K562 (cell line): ENCODE data around the gene ZNF701. TPM values are rescaled to one million over a fixed set of nuclear protein-coding genes. Genes with fewer than 3 reads are reported as not detected.

Source experiments
- ATAC-seq: fragments of 200-7000 bp; cut with Tn5 transposase; 3 replicates; pipeline ENCODE4 v1.9.1; 2020; ENCODE audit warnings: moderate library complexity
- BruUV-seq: library from RNA; stranded (reverse); fragments of 400-500 nt; replicated peaks from 2 replicates; lab custom pipeline; 2021; lab: Mats Ljungman, UMichigan
- CTCF ChIA-PET: fragments of 300-600 bp; formaldehyde crosslinking; extraction: SDS; loops from one replicate; lab custom pipeline; 2021; ENCODE audit warnings: low intra/inter-chr PET ratio; lab: Yijun Ruan, JAX
- POLR2A ChIA-PET: fragments of 300-600, 350-650 bp; sonication (Branson Sonifier 250); formaldehyde crosslinking; extraction: SDS; loops from one replicate; lab custom pipeline; 2021; ENCODE audit warnings: antibody characterized with exemption, inconsistent platforms; lab: Yijun Ruan, JAX
- DNase-seq, 4 experiments: peaks; one replicate each; pipeline versions ENCODE4 v3.0.0 to v3.0.0-alpha.2; 2011 to 2018; ENCODE audit warnings: low spot score in 3 of 4, mixed read lengths in 3 of 4; ENCODE audit errors: extremely low read depth in 1 of 4
- FAIRE-seq: peaks from 2 replicates; lab custom pipeline; 2011; peaks lifted over from hg19 to GRCh38; lab: Jason Lieb, UNC
- H2AFZ ChIP-seq: 2 replicates; pipeline ENCODE4 v1.6.0; 2011; ENCODE audit warnings: low read depth, low read length, control low read depth, inconsistent platforms
- H3K27ac ChIP-seq: fragments of 200-600 bp; 3 replicates; pipeline ENCODE4 v1.8.0; 2011; ENCODE audit warnings: low read depth, mild to moderate bottlenecking, control low read depth, inconsistent platforms, low read length, moderate library complexity, mixed read lengths; ENCODE audit errors: extremely low read depth
- H3K27me3 ChIP-seq, 2 experiments: fragments of 300-600 bp in 1 of 2; 2 replicates in 1 of 2; 3 replicates in 1 of 2; pipeline versions ENCODE4 v1.6.0 to v1.8.0; 2011; ENCODE audit warnings: inconsistent platforms in 2 of 2, low read length in 2 of 2, mild to moderate bottlenecking in 1 of 2, mixed read lengths in 1 of 2, moderate library complexity in 1 of 2; ENCODE audit not compliant: control insufficient read depth in 2 of 2, insufficient read depth in 2 of 2
- H3K36me3 ChIP-seq: fragments of 300-600 bp; 3 replicates; pipeline ENCODE4 v1.8.0; 2011; ENCODE audit warnings: mild to moderate bottlenecking, low read length, inconsistent platforms; ENCODE audit not compliant: control insufficient read depth, insufficient read depth
- H3K4me1 ChIP-seq, 2 experiments: fragments of 200-600 bp in 1 of 2; replicated peaks in 1 of 2; 2 replicates in 1 of 2; 3 replicates in 1 of 2; pipeline versions ENCODE4 v1.5.1 to v1.8.0; 2011; ENCODE audit warnings: inconsistent platforms in 2 of 2, low read length in 2 of 2, mild to moderate bottlenecking in 1 of 2, mixed read lengths in 1 of 2, moderate library complexity in 1 of 2; ENCODE audit not compliant: control insufficient read depth in 2 of 2, insufficient read depth in 2 of 2
- H3K4me2 ChIP-seq: 2 replicates; pipeline ENCODE4 v1.6.1; 2011; ENCODE audit warnings: low read length, control low read depth, inconsistent platforms, mixed read lengths; ENCODE audit not compliant: insufficient read depth
- H3K4me3 ChIP-seq: fragments of 200-600 bp; sonication (generic), shearing (Covaris generic); 2 replicates; pipeline ENCODE4 v1.5.1; 2016; ENCODE audit warnings: control low read depth, inconsistent platforms
- H3K79me2 ChIP-seq: fragments of 200-600 bp; 3 replicates; pipeline ENCODE4 v1.8.0; 2011; ENCODE audit warnings: low read length, inconsistent platforms; ENCODE audit not compliant: control insufficient read depth, insufficient read depth
- H3K9ac ChIP-seq, 2 experiments: 2 replicates each; pipeline versions ENCODE4 v1.6.0 to v1.6.1; 2011; ENCODE audit warnings: low read depth in 2 of 2, low read length in 2 of 2, control low read depth in 1 of 2, inconsistent platforms in 1 of 2, mild to moderate bottlenecking in 1 of 2, mixed read lengths in 1 of 2; ENCODE audit not compliant: insufficient read depth in 1 of 2
- H3K9me1 ChIP-seq: one replicate; pipeline ENCODE4 v1.6.0; 2011; ENCODE audit warnings: inconsistent platforms, mild to moderate bottlenecking, low read length, moderate library complexity; ENCODE audit not compliant: control insufficient read depth, insufficient read depth
- H3K9me3 ChIP-seq: replicated peaks from 2 replicates; pipeline ENCODE4 v1.5.1; 2011; ENCODE audit warnings: low read depth, low read length, inconsistent platforms; ENCODE audit not compliant: control insufficient read depth, insufficient read depth
- H4K20me1 ChIP-seq: replicated peaks from 2 replicates; pipeline ENCODE4 v1.6.1; 2011; ENCODE audit warnings: low read length, inconsistent platforms, mixed read lengths; ENCODE audit not compliant: control insufficient read depth, insufficient read depth
- SRF ChIP-seq, 2 experiments: fragments of 250-450, 450-650 bp in 1 of 2; sonication (Bioruptor Pico) in 1 of 2; sonication (generic) in 1 of 2; formaldehyde crosslinking; IDR thresholded peaks; 2 replicates each; pipeline versions ENCODE4 v1.5.0 to v1.5.1; 2020 to 2022; ENCODE audit warnings: mild to moderate bottlenecking in 1 of 2, missing genetic modification reagents in 1 of 2
- WHSC1 ChIP-seq: IDR thresholded peaks from one replicate; pipeline ENCODE4 v1.6.1; 2012; ENCODE audit warnings: low read length, control low read depth, inconsistent platforms
- ZNF274 ChIP-seq: IDR thresholded peaks from 2 replicates; pipeline ENCODE4 v1.6.1; 2011; ENCODE audit warnings: low read depth, mild to moderate bottlenecking, low read length, moderate library complexity, borderline replicate concordance
- ZNF316 ChIP-seq: fragments of 450-650 bp; IDR thresholded peaks from 2 replicates; pipeline ENCODE4 v1.6.1; 2016
- ZNF740 ChIP-seq, 3 experiments: fragments of 200-800 bp in 1 of 3; sonication (Bioruptor generic) in 1 of 3; sonication (generic) in 1 of 3; formaldehyde crosslinking in 1 of 3; IDR thresholded peaks; 2 replicates each; pipeline versions ENCODE4 v1.6.1 to v1.8.0; 2016 to 2022; ENCODE audit warnings: mild to moderate bottlenecking in 2 of 3, missing compliant biosample characterization in 2 of 3, missing genetic modification characterization in 2 of 3, missing genetic modification reagents in 1 of 3
- ZNF75A ChIP-seq: fragments of 450-650 bp; formaldehyde crosslinking; IDR thresholded peaks from 2 replicates; pipeline ENCODE4 v1.4.0; 2020; ENCODE audit warnings: mild to moderate bottlenecking
- WGBS: fragments of 100-300 bp; shearing (Covaris generic); methylation state at CpG from one replicate; pipeline ENCODE4 v1.1.6; 2016; ENCODE audit warnings: low coverage, mixed read lengths; ENCODE audit not compliant: insufficient coverage; ENCODE audit errors: missing lambda C conversion rate; 5-methylcytosine and 5-hydroxymethylcytosine counted together
- in situ Hi-C: fragments of 300-500 bp; cut with MboI; formaldehyde crosslinking; loops from 4 replicates; pipeline ENCODE4 v1.15.0; 2018; ENCODE audit warnings: inconsistent platforms, mixed read lengths
- intact Hi-C: fragments of 100-400 bp; cut with micrococcal nuclease; formaldehyde crosslinking; loops from 2 replicates; pipeline ENCODE4 v1.14.2; 2022
- polyA plus RNA-seq, 8 experiments: library from polyadenylated mRNA; depleted of rRNA in 4 of 8; stranded (reverse) in 5 of 8; unstranded in 3 of 8; fragments of >200 nt; fragmentation: Nextera tagmentation in 2 of 8; fragmentation: Illumina TruSeq in 1 of 8; extraction: Ambion mirVana in 2 of 8; extraction: Trizol in 1 of 8; gene quantifications; 2 replicates each; pipeline versions ENCODE4 v1.2.1 to v1.2.3, GENCODE V29; 2011 to 2014; ENCODE audit warnings: inconsistent platforms in 1 of 8, missing spikeins in 1 of 8
- total RNA-seq, 7 experiments: library from RNA; depleted of rRNA in 6 of 7; stranded (reverse); fragments of >200 nt in 6 of 7; fragmentation: Illumina TruSeq in 2 of 7; extraction: Trizol in 2 of 7; gene quantifications; 2 replicates each; pipeline versions ENCODE4 v1.2.1 to v1.2.3, GENCODE V29; 2011 to 2021; ENCODE audit warnings: low replicate concordance in 1 of 7

Gene ZNF701
- total and polyA plus RNA-seq, 9 of the 15 experiments (the other 6 are each of a cell fraction or from before 2014, with no cell fraction given): 5.3 to 15.9 (median 10.1) TPM

DNA sequence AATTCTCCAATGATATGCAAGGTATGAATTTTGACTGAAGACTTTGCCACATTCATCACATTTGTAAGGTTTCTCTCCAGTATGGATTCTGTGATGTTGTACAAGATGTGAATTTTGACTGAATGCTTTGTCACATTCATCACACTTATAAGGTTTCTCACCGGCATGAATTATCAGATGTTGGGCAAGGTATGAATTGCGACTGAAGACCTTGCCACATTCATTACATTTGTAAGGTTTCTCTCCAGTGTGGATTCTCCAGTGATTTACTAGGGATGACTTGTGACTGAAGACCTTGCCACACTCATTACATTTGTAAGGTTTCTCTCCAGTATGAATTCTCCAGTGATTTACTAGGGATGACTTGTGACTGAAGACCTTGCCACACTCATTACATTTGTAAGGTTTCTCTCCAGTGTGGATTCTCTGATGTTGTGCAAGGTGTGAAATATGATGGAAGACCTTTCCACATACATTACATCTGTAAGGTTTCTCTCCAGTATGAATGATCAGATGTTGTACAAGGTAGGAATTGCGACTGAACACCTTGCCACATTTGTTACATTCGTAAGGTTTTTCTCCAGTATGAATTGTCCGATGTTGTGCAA, 43.3 kb downstream of the ZNF701 start:
- ChIA-PET CTCF (no interaction called here), POLR2A (no interaction called here)
- ATAC-seq: no peak
- peaks cover 35% of the 10 kb centered on the region for H3K9me3 ChIP-seq
- H3K9me1 ChIP-seq: no peaks in the 10 kb centered on the region
- no peaks in the 10 kb centered on the region for H3K4me1 ChIP-seq
- no peak for DNase-seq
- H3K27ac ChIP-seq: no peak overlapping the region
- no peaks in the 10 kb centered on the region for H4K20me1 ChIP-seq
- in situ Hi-C loops (no loop called here), intact Hi-C loops (no loop called here)
- no peak overlapping the region for H2AFZ ChIP-seq
- no peak overlapping the region for H3K9ac ChIP-seq
- BruUV-seq: no TSS peak
- WGBS: 97% methylated on average over 5 of the region's 5 CpGs
- no peak overlapping the region for H3K4me2 ChIP-seq
- H3K79me2 ChIP-seq: peaks cover 40% of the 10 kb centered on the region
- H3K27me3 ChIP-seq: no peaks in the 10 kb centered on the region
- FAIRE-seq: no peak
- no peak overlapping the region for H3K4me3 ChIP-seq
- peaks cover 64% of the 10 kb centered on the region for H3K36me3 ChIP-seq
- TF ChIP-seq ZNF75A: 0 out of 2 replicates have a peak, but pooled peaks have one; percentile 23
- TF ChIP-seq WHSC1: no peak
- no peak for TF ChIP-seq ZNF740 (CRISPR knock-in tag; IDR thresholded peaks at IDR 0.05)
- TF ChIP-seq ZNF740 (tag; IDR thresholded peaks at IDR 0.05): no peak
- TF ChIP-seq SRF (CRISPR knock-in tag; IDR thresholded peaks at IDR 0.05): no peak
- TF ChIP-seq ZNF274: peak; percentile 87
- no peak for TF ChIP-seq ZNF316
